Stomach (tissue), 9 donors: Measurements from ENCODE around the gene RASAL2. TPM values are rescaled to one million over a fixed set of nuclear protein-coding genes. Genes with fewer than 3 reads are reported as not detected.
A peak's percentile ranks its signal among the peaks of the same experiment; 100 is the strongest.
"Not testable (repeated sequence)": the region's sequence is repeated elsewhere in the genome, so short reads cannot be mapped to it uniquely, and the experiment has no call there.

Experiments
- DNase-seq, 2 donors: peaks; one replicate each; pipeline versions ENCODE4 v3.0.0 to v3.0.0-alpha.2; 2013 to 2019
- H3K27ac ChIP-seq, 5 donors: fragments of 200-600 bp in 4 of 5; sonication (generic) in 4 of 5; one replicate each; pipeline ENCODE4 v1.5.1; 2013 to 2019; ENCODE audit warnings: mild to moderate bottlenecking in 1 of 5, moderate library complexity in 1 of 5
- H3K27me3 ChIP-seq, 3 donors: fragments of 200-600 bp; sonication (generic); one replicate each; pipeline ENCODE4 v1.5.1; 2017 to 2019; ENCODE audit warnings: mixed run types in 1 of 3
- H3K36me3 ChIP-seq, 4 donors: fragments of 200-600 bp; sonication (generic); 1 replicate in 3 of 4; 2 replicates in 1 of 4; pipeline ENCODE4 v1.5.1; 2016 to 2019
- H3K4me1 ChIP-seq, 4 donors: fragments of 200-600 bp; sonication (generic); one replicate each; pipeline ENCODE4 v1.5.1; 2016 to 2019
- H3K4me3 ChIP-seq, 4 donors: fragments of 200-600 bp; sonication (generic) in 3 of 4; one replicate each; pipeline ENCODE4 v1.5.1; 2016 to 2019; ENCODE audit warnings: mild to moderate bottlenecking in 1 of 4
- H3K9me3 ChIP-seq, 4 donors: fragments of 200-600 bp; sonication (generic); one replicate each; pipeline ENCODE4 v1.5.1; 2016 to 2019
- CTCF ChIP-seq, 7 experiments: fragments of 450-650 bp in 4 of 7; fragments of 200-600 bp in 3 of 7; sonication (generic) in 3 of 7; IDR thresholded peaks; one replicate each; pipeline ENCODE4 v1.5.1; 2016 to 2019; ENCODE audit warnings: antibody characterized with exemption in 7 of 7, control low read depth in 2 of 7, mild to moderate bottlenecking in 1 of 7
- EP300 ChIP-seq: sonication (generic); formaldehyde crosslinking; IDR thresholded peaks from one replicate; pipeline ENCODE4 v1.6.1; 2017; ENCODE audit warnings: antibody characterized with exemption
- POLR2A ChIP-seq, 4 donors: fragments of 450-650 bp; IDR thresholded peaks; one replicate each; pipeline ENCODE4 v1.6.1; 2016; ENCODE audit warnings: antibody characterized with exemption in 4 of 4, control low read depth in 2 of 4, mild to moderate bottlenecking in 1 of 4, moderate library complexity in 1 of 4
- POLR2AphosphoS5 ChIP-seq, 3 donors: sonication (generic); formaldehyde crosslinking; IDR thresholded peaks; one replicate each; pipeline ENCODE4 v1.6.1; 2016; ENCODE audit warnings: antibody characterized with exemption in 3 of 3
- WGBS, 5 donors: extraction: QIAGEN DNeasy Blood & Tissue Kit in 3 of 5; methylation state at CpG; one replicate each; pipeline versions ENCODE4 v1.1.5 to v1.1.7; 2013 to 2018; 5-methylcytosine and 5-hydroxymethylcytosine counted together
- intact Hi-C: fragments of 100-400 bp; cut with DNase I; formaldehyde crosslinking; loops from one replicate; pipeline ENCODE4 v1.15.1; 2023; ENCODE audit warnings: low total_unique reads
- polyA plus RNA-seq, 3 donors: library from polyadenylated mRNA; stranded (reverse); fragments of 200-250 nt; gene quantifications; one replicate each; pipeline ENCODE4 v1.2.3, GENCODE V29; 2013
- total RNA-seq, 5 donors: library from RNA; depleted of rRNA; stranded (reverse); fragments of >200 nt; gene quantifications; one replicate each; pipeline versions ENCODE4 v1.1.0 to v1.2.3, GENCODE V29; 2014 to 2016
- donor health status: healthy with polysubstance abuse.
- donor health status: Bipolar disorder and iron deficiency.
- donor health status: healthy.

Gene RASAL2
- total and polyA plus RNA-seq, 8 donors, result 1.2 to 47.5 (median 14.3) TPM

- no peak overlapping the region for H3K27ac ChIP-seq
- peaks cover 0 to 24% (median 11%) of the 10 kb centered on the region in 4 donors for H3K4me1 ChIP-seq
- H3K4me3 ChIP-seq, result no peak overlapping the region
- no peaks in the 10 kb centered on the region for H3K36me3 ChIP-seq
- 65 to 74% (median 72%) methylated on average over 1 of the region's 1 CpG for WGBS, 5 donors
- no peak for DNase-seq
- no peaks in the 10 kb centered on the region for H3K27me3 ChIP-seq
- TF ChIP-seq EP300, result no peak
- no peak for TF ChIP-seq POLR2AphosphoS5 (IDR thresholded peaks at IDR 0.05)
- no peak for TF ChIP-seq POLR2A (IDR thresholded peaks at IDR 0.05)
- TF ChIP-seq CTCF (IDR thresholded peaks at IDR 0.05), result no peak
- H3K9me3 ChIP-seq, result no peaks in the 10 kb centered on the region
- intact Hi-C loops, result loop anchor here (10.0 kb wide), 1 partner anchor 698 kb away; no protein-coding TSS in a partner anchor
Measured at GRCh38 chr1:178307264-178307663, 213.4 kb downstream of the RASAL2 start.

GRCh38 chr1:178308438-178308837, 214.5 kb downstream of the RASAL2 start:
- Histone ChIP-seq H3K27me3 (no peaks in the 10 kb centered on the region), H3K9me3 (no peaks in the 10 kb centered on the region), H3K36me3 (no peaks in the 10 kb centered on the region), H3K4me1 (peaks cover 0 to 24% (median 10%) of the 10 kb centered on the region in 4 donors), H3K27ac (no peak overlapping the region), H3K4me3 (no peak overlapping the region)
- intact Hi-C loops, result loop anchor here (10.0 kb wide), 1 partner anchor 696 kb away; no protein-coding TSS in a partner anchor
- TF ChIP-seq POLR2AphosphoS5 (IDR thresholded peaks at IDR 0.05) (no peak), POLR2A (IDR thresholded peaks at IDR 0.05) (no peak), EP300 (no peak), CTCF (IDR thresholded peaks at IDR 0.05) (no peak)
- DNase-seq, result no peak

GRCh38 chr1:178310685-178311105, 216.8 kb downstream of the RASAL2 start:
- WGBS, 5 donors, result 0% methylated on average over 1 of the region's 1 CpG
- H3K4me1 ChIP-seq, result peaks cover 0 to 24% (median 9%) of the 10 kb centered on the region in 4 donors
- no peaks in the 10 kb centered on the region for H3K27me3 ChIP-seq
- H3K36me3 ChIP-seq, result no peaks in the 10 kb centered on the region
- no peak overlapping the region for H3K4me3 ChIP-seq
- TF ChIP-seq CTCF (IDR thresholded peaks at IDR 0.05), result peak in 5 of 7 experiments; percentile 50 to 82 (median 69)
- TF ChIP-seq POLR2AphosphoS5 (IDR thresholded peaks at IDR 0.05), result peak in 1 of 3 donors; percentile 4
- TF ChIP-seq EP300, result no peak
- intact Hi-C loops, result no loop called here
- H3K27ac ChIP-seq, result no peak overlapping the region
- DNase-seq, result peak in 1 of 2 donors; percentile 82
- no peaks in the 10 kb centered on the region for H3K9me3 ChIP-seq

- Histone ChIP-seq H3K4me3 (no peak overlapping the region), H3K36me3 (no peaks in the 10 kb centered on the region), H3K27ac (no peak overlapping the region), H3K4me1 (peaks cover 0 to 24% (median 9%) of the 10 kb centered on the region in 4 donors), H3K27me3 (no peaks in the 10 kb centered on the region), H3K9me3 (no peaks in the 10 kb centered on the region)
- intact Hi-C loops, result no loop called here
- TF ChIP-seq POLR2AphosphoS5 (IDR thresholded peaks at IDR 0.05) (no peak), POLR2A (IDR thresholded peaks at IDR 0.05) (no peak), CTCF (IDR thresholded peaks at IDR 0.05) (no peak), EP300 (no peak)
- WGBS, 5 donors, result 16 to 48% (median 31%) methylated on average over 1 of the region's 1 CpG
- peak in 1 of 2 donors; percentile 12 for DNase-seq
Measured at GRCh38 chr1:178311164-178311563, 217.3 kb downstream of the RASAL2 start.

- H3K27me3 ChIP-seq, H3K36me3 ChIP-seq, DNase-seq, H3K27ac ChIP-seq, intact Hi-C loops, H3K4me1 ChIP-seq, H3K9me3 ChIP-seq: not testable (repeated sequence)
- peak overlapping the region; percentile 13 to 36 (median 25) for H3K4me3 ChIP-seq
- WGBS, 5 donors, result 40 to 69% (median 51%) methylated on average over 21 to 29 of the region's 30 CpGs
Measured at GRCh38 chr1:178320280-178320982, 226.5 kb downstream of the RASAL2 start.
